22Rv1 (cell line): Measurements from ENCODE around the gene MFAP3L.

Source experiments
- CTCF ChIP-seq: fragments of 450-650 bp; IDR thresholded peaks from 2 replicates; pipeline ENCODE4 v1.5.1; 2017; ENCODE audit warnings: mild to moderate bottlenecking
- ZFX ChIP-seq: fragments of 450-650 bp; IDR thresholded peaks from 2 replicates; pipeline ENCODE4 v1.6.1; 2017; ENCODE audit warnings: antibody characterized with exemption, borderline replicate concordance

DNA sequence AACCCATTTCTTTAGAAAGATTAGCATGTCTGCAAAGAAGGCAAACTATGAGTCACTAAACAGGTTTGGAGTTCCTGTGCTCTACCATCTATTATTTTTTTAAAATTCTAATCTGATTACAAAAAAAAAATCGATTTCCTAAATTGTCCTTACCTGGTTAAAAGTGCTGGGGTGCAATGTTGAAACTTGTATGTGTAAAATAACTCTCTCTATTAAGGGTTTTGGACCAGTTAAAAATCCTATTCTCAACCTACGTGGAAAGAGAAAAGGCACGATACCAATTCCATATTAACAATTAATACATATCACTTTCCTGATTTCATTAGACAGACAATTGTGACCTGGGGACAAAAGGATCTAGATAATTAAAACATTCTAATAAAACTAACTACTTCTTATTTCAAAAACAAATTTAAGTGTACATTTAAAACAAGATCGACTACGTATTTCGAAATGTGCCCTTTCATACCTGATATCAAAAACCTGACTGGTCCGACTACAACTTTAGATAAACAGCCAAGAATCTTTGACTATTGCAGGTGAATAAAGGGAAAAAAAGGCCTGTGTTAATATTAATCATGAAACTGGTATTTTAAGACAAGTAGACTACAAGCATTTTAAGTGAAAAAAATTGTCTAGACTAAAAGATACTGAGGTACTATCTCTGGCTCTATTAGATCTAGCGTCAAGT is 42.4 kb upstream of the MFAP3L start:
- TF ChIP-seq CTCF (no peak), ZFX (no peak)
